Ectodermal cell (in vitro differentiated cells): Measurements from ENCODE around the gene C12orf57.

Source experiments
- H3K27ac ChIP-seq: 2 replicates; pipeline ENCODE4 v1.7.0; 2013; ENCODE audit warnings: mild to moderate bottlenecking, low read depth, low read length; ENCODE audit not compliant: insufficient read depth, poor library complexity, severe bottlenecking
- H3K27me3 ChIP-seq: 2 replicates; pipeline ENCODE4 v1.7.0; 2013; ENCODE audit warnings: mild to moderate bottlenecking, low read length; ENCODE audit not compliant: insufficient read depth, control insufficient read depth, poor library complexity, severe bottlenecking
- H3K36me3 ChIP-seq: one replicate; pipeline ENCODE4 v1.7.0; 2013; ENCODE audit warnings: low read length; ENCODE audit not compliant: control insufficient read depth, insufficient read depth
- H3K4me1 ChIP-seq: one replicate; pipeline ENCODE4 v1.7.0; 2013; ENCODE audit warnings: low read length; ENCODE audit not compliant: control insufficient read depth, insufficient read depth
- H3K4me3 ChIP-seq: 2 replicates; pipeline ENCODE4 v1.7.0; 2013; ENCODE audit warnings: low read depth, low read length, control low read depth; ENCODE audit not compliant: insufficient read depth
- H3K9me3 ChIP-seq: 2 replicates; pipeline ENCODE4 v1.7.0; 2013; ENCODE audit warnings: mild to moderate bottlenecking, low read length, moderate library complexity; ENCODE audit not compliant: control insufficient read depth
- WGBS, 2 experiments: methylation state at CpG; one replicate each; pipeline ENCODE4 v1.1.7; 2013; ENCODE audit warnings: missing lambda C conversion rate in 2 of 2; 5-methylcytosine and 5-hydroxymethylcytosine counted together

C12orf57 gene

GRCh38 chr12:6928703-6929407, 15.0 kb upstream of the C12orf57 start:
- H3K27me3 ChIP-seq, result no peaks in the 10 kb centered on the region
- WGBS, 2 experiments, result 3 to 4% methylated on average over 19 of the region's 19 CpGs
- H3K4me1 ChIP-seq, result peaks cover 36% of the 10 kb centered on the region
- peak overlapping the region; percentile 12 for H3K27ac ChIP-seq
- peak overlapping the region; percentile 84 for H3K4me3 ChIP-seq
- peaks cover 7% of the 10 kb centered on the region for H3K36me3 ChIP-seq
- no peaks in the 10 kb centered on the region for H3K9me3 ChIP-seq

- Histone ChIP-seq H3K4me3 (peak overlapping the region; percentile 84), H3K36me3 (peaks cover 15% of the 10 kb centered on the region), H3K4me1 (peaks cover 28% of the 10 kb centered on the region), H3K27me3 (no peaks in the 10 kb centered on the region), H3K9me3 (no peaks in the 10 kb centered on the region), H3K27ac (no peak overlapping the region)
- WGBS, 2 experiments, result 80 to 84% methylated on average over 7 of the region's 7 CpGs
These were observed 14.1 kb upstream of the C12orf57 start for GRCh38 chr12:6929466-6930452.

GRCh38 chr12:6932766-6933165, 11.1 kb upstream of the C12orf57 start:
- Histone ChIP-seq H3K4me3 (no peak overlapping the region), H3K36me3 (peaks cover 25% of the 10 kb centered on the region), H3K27me3 (no peaks in the 10 kb centered on the region), H3K9me3 (no peaks in the 10 kb centered on the region), H3K4me1 (peaks cover 7% of the 10 kb centered on the region), H3K27ac (no peak overlapping the region)
- 91 to 100% methylated on average over 1 of the region's 1 CpG for WGBS, 2 experiments

- 92 to 96% methylated on average over 8 of the region's 8 CpGs for WGBS, 2 experiments
- peaks cover 28% of the 10 kb centered on the region for H3K36me3 ChIP-seq
- H3K4me3 ChIP-seq, result no peak overlapping the region
- H3K27me3 ChIP-seq, result no peaks in the 10 kb centered on the region
- H3K27ac ChIP-seq, result no peak overlapping the region
- peaks cover 7% of the 10 kb centered on the region for H3K4me1 ChIP-seq
- H3K9me3 ChIP-seq, result no peaks in the 10 kb centered on the region
These were observed 9.7 kb upstream of the C12orf57 start for GRCh38 chr12:6934110-6934509.

- Histone ChIP-seq H3K4me1 (no peaks in the 10 kb centered on the region), H3K27ac (peak overlapping the region; percentile 2), H3K9me3 (no peaks in the 10 kb centered on the region), H3K36me3 (peaks cover 28% of the 10 kb centered on the region), H3K27me3 (no peaks in the 10 kb centered on the region), H3K4me3 (no peak overlapping the region)
- WGBS, 2 experiments, result 94% methylated on average over 14 of the region's 14 CpGs
These were observed 8.2 kb upstream of the C12orf57 start for GRCh38 chr12:6935371-6936193.

GRCh38 chr12:6936194-6936635, 7.6 kb upstream of the C12orf57 start:
- no peaks in the 10 kb centered on the region for H3K4me1 ChIP-seq
- H3K36me3 ChIP-seq, result peaks cover 33% of the 10 kb centered on the region
- no peak overlapping the region for H3K4me3 ChIP-seq
- H3K9me3 ChIP-seq, result no peaks in the 10 kb centered on the region
- peak overlapping the region; percentile 2 for H3K27ac ChIP-seq
- WGBS, 2 experiments, result 92 to 93% methylated on average over 3 of the region's 3 CpGs
- H3K27me3 ChIP-seq, result no peaks in the 10 kb centered on the region

GRCh38 chr12:6936636-6937480, 7.0 kb upstream of the C12orf57 start:
- H3K36me3 ChIP-seq, result peaks cover 39% of the 10 kb centered on the region
- no peaks in the 10 kb centered on the region for H3K9me3 ChIP-seq
- 79 to 85% methylated on average over 36 of the region's 36 CpGs for WGBS, 2 experiments
- H3K27ac ChIP-seq, result peak overlapping the region; percentile 97
- peak overlapping the region; percentile 76 for H3K4me3 ChIP-seq
- H3K4me1 ChIP-seq, result no peaks in the 10 kb centered on the region
- H3K27me3 ChIP-seq, result no peaks in the 10 kb centered on the region

GRCh38 chr12:6937481-6938352, 6.1 kb upstream of the C12orf57 start:
- H3K9me3 ChIP-seq, result no peaks in the 10 kb centered on the region
- no peaks in the 10 kb centered on the region for H3K27me3 ChIP-seq
- peaks cover 40% of the 10 kb centered on the region for H3K36me3 ChIP-seq
- WGBS, 2 experiments, result 5% methylated on average over 80 of the region's 80 CpGs
- peak overlapping the region; percentile 76 for H3K4me3 ChIP-seq
- H3K4me1 ChIP-seq, result no peaks in the 10 kb centered on the region
- peak overlapping the region; percentile 97 for H3K27ac ChIP-seq
